UCSD-AML1 (cell line): ENCODE data around the gene DLL4.

ENCODE experiments used
- DNase-seq: peaks from one replicate; lab custom pipeline; 2025; ENCODE audit not compliant: unreplicated experiment; lab: John Stamatoyannopoulos, UW

Gene DLL4

GRCh38 chr15:40986820-40987219, 57.7 kb downstream of the DLL4 start:
- no peak for DNase-seq

- no peak for DNase-seq
Observed at GRCh38 chr15:40988156-40988555, 59.0 kb downstream of the DLL4 start.
